Measurements from ENCODE around the gene CAPN14.

Gene CAPN14

GRCh38 chr2:31226266-31226665 lies 9.0 kb upstream of the CAPN14 start:
- no peak for DNase-seq (ENCODE audit: low read depth in 2 of 2)

DNA sequence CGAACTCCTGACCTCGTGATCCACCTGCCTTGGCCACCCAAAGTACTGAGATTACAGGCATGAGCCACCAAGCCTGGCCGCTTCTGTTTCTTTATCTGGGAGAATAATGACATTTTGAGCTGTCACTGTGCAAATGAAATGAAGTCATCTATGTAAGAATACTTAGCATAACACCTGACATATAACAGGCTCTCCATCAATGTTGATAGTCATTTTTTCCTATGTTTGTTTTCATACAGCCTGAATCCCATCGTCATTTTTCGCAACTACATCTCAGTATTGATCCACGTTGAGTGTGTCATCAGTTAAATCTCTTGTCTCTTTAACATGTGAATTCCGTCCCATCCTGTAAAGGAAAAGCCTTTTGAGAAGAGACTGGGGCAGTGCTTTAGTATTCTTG lies 6.4 kb upstream of the CAPN14 start:
- DNase-seq (ENCODE audit: low read depth in 2 of 2) = no peak

DNA sequence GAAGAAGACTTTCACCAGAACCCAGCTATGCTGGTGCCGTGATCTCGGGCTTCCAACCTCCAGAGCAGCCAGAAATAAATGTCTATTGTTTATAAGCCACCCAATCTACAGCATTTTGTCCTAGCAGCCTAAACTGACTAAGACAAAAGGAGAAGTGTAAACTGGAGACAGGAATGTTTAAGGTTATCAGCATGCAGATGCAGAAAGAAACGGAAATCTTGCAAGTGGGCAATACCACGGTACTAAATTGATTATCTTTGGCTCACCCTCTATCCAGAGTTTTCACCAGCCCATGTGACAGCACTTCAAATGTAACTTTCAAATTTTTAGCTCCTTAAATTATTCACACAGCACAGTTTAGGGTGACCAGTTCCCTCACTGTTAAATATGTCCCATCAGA lies 5.7 kb upstream of the CAPN14 start:
- DNase-seq (ENCODE audit: low read depth in 2 of 2) = no peak

DNA sequence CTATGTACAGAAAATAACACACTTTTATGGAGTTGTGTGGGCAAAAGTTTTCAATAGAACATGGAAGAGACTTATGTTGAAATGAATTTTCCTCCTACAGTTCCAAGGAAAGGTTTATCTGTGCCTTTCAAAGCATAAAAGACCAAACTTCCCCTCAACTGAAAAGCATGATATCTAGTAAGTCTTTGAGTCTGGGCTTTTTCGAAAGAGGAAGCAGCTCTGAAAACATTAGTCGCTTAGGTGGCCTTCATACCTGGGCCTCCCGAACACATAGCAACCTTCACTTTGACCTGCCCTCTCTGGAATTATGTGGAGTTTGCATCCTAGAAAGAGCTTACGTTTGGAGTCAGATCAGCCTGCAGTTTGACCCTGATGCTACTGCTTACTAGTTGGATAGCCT lies 4.8 kb upstream of the CAPN14 start:
- DNase-seq (ENCODE audit: low read depth in 2 of 2) = no peak

- no peak for DNase-seq (ENCODE audit: low read depth in 2 of 2)
These were observed 4.2 kb upstream of the CAPN14 start for GRCh38 chr2:31221544-31221943.

GRCh38 chr2:31219131-31219969 lies 2.0 kb upstream of the CAPN14 start:
- DNase-seq (ENCODE audit: low read depth in 2 of 2) = no peak

DNA sequence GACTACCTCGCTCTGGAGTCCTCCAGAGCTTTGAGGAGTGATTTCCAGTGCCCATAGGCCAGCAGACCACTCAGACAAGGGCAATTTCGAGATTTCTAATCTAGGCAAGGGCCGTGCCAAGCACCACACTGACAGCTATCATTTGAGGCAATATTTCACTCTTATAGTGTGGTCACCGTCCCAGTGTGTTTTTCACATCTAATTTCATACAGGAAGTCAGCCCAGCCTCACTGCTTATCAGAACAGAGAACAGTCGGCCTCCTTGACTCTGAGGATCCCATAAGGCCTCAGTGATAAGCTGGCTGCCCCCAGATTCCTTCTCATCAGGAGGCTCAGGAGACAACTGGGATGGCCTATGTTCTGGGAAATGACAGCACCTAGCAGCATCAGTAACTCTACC lies 581 bp downstream of the CAPN14 start:
- no peak for DNase-seq (ENCODE audit: low read depth in 2 of 2)

DNA sequence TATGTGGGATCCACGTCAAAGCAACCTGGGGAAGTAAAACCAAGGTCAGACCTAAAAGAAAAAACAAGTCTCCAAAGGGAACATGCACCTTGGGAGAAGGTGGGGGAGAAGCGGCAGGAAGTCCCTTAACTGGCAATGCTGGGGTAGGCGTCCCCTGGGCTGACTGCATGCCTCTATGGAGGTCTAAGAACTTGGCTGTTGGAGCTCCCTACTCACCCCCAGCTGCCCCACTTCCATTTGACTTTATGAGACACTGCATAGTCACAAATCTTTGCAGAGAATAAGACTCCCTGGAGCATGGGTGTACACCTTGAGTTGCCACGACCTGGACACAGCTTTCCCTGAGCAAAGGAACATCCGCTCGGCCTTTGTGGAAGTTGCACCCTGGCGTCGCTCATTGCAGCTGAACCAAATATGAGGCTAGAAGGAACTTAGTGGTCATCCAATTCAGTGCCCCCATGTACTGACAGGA lies 2.8 kb downstream of the CAPN14 start:
- DNase-seq (ENCODE audit: low read depth in 2 of 2) = no peak

DNA sequence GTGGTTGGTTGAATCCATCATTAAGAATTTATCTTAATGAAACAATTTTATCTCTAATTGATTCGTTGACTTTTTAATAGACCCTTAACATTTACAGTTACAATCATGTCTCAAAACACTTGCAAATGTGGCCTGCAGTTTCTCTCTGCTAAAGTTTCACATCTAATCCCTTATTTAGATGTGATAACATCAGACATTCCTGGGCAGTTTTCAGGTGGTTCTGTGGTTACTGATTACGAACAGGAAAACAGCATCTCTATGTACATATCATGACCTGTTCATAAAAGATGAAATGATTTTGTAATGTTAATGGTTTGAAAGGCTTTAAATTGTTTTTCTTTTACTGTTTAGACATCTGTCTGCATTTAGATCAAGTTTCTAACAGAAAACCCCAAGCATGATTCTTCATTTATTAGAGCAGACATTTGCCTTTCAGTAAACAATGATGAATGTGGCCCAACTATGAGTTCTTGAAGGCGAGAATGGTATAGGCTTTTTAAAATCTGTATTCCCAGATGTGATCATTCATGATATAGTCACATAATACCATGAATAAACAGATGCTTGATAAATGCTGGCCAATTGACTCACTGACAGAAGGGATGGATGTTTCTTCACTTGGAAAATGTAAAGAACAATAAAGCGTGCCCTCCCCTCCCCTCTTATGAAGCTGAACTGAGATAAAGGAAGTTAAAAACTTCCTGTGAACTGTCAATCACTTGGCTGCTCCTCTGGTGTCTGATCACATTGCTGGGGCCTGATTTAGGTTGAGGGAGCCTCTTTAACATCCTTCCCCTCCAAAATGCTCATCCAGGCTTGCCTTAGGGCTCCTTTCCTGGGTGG lies 3.5 kb downstream of the CAPN14 start:
- DNase-seq (ENCODE audit: low read depth in 2 of 2) = no peak

DNA sequence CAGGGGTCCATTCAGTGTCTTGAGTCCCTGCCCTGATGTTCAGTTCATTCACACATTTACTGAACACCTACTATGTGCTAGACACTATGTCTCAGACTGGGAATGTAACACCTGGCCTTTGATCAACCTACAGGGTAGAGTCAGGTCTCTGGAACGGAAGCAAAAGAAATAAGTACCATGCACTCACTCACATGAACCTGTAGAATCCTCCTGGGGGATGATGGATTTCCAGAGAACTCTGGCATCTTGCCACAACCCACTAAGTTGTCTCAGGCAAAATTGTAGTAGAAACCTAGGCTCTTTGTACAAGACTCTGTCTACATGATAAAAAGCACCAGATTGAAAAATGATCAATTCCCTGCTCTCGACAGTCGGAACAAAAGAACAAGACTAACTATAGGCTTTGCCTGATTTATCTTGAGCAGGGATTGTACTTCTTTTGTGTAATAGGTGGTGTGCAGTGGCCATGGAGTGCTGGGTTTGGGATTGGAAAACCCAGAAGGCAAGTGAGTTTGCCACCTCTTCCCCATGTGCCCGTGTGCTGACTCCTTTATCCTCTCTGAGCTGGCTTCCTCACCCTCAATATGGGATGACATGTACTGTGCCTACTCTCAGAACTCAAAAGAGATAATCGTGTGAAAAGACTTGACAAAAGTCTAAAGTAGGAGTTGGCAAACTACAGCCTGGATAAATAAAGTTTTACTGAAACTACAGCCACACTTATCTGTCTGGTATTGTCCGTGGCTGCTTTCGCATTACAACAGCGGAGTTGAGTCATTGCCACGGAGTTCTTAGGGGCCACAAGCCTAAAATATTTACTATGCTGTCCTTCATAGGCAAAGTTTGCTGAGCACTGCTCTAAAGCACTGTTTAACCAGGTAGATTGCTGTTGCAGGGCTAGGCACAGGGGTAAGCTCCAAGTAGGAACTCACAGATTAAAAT lies 4.4 kb downstream of the CAPN14 start:
- DNase-seq (ENCODE audit: low read depth in 2 of 2) = no peak

DNA sequence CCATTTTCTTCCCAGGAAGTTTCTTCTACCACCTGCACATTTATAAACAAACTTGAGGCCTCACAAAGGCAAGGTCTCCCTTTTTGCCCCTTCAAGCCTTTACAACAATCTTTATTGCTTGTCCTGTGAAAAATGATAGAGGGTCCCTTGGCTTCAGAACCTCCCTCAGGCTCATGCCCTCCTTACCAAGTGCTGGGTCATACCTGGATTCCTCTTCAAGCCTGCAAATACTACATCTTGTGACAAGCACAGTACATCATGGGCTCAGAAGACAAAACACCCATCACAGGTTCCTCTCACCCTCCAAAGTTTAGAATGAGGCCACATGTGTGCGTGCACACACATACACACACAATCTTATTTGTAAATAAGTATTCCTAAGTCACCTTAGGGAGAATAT lies 9.1 kb downstream of the CAPN14 start:
- no peak for DNase-seq (ENCODE audit: low read depth in 2 of 2)

GRCh38 chr2:31207790-31208189 lies 9.5 kb downstream of the CAPN14 start:
- no peak for DNase-seq (ENCODE audit: low read depth in 2 of 2)

GRCh38 chr2:31205613-31206012 lies 11.7 kb downstream of the CAPN14 start:
- DNase-seq (ENCODE audit: low read depth in 2 of 2) = no peak

GRCh38 chr2:31205186-31205585 lies 12.1 kb downstream of the CAPN14 start:
- DNase-seq (ENCODE audit: low read depth in 2 of 2) = no peak

GRCh38 chr2:31204783-31205182 lies 12.5 kb downstream of the CAPN14 start:
- DNase-seq (ENCODE audit: low read depth in 2 of 2) = no peak

- no peak for DNase-seq (ENCODE audit: low read depth in 2 of 2)
These were observed 13.4 kb downstream of the CAPN14 start for GRCh38 chr2:31203916-31204315.

GRCh38 chr2:31202833-31203232 lies 14.5 kb downstream of the CAPN14 start:
- no peak for DNase-seq (ENCODE audit: low read depth in 2 of 2)

GRCh38 chr2:31202041-31202440 lies 15.3 kb downstream of the CAPN14 start:
- DNase-seq (ENCODE audit: low read depth in 2 of 2) = no peak

- DNase-seq (ENCODE audit: low read depth in 2 of 2) = no peak
These were observed 16.3 kb downstream of the CAPN14 start for GRCh38 chr2:31200972-31201371.

DNA sequence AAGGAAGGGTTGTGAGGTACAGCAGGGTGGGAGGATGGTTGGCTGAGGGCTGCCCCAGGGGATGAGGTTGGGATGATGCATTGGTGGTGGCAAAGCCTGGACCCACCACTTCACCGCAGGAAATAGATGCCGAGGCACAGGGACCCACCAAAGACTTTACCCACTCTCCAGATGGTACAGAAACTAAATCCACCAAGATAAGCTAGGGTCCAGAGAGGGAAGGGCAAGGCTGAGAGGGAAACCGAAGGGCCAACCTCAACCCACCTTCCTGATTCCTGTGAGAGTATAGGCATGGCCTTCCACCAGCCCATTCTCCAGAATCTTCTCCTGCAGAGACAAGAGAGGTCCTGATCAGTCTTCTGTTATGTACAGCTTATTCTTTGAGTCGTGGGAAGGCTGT lies 18.1 kb downstream of the CAPN14 start:
- no peak for DNase-seq (ENCODE audit: low read depth in 2 of 2)

- DNase-seq (ENCODE audit: low read depth in 2 of 2) = no peak
These were observed 19.6 kb downstream of the CAPN14 start for GRCh38 chr2:31197669-31198068.

DNA sequence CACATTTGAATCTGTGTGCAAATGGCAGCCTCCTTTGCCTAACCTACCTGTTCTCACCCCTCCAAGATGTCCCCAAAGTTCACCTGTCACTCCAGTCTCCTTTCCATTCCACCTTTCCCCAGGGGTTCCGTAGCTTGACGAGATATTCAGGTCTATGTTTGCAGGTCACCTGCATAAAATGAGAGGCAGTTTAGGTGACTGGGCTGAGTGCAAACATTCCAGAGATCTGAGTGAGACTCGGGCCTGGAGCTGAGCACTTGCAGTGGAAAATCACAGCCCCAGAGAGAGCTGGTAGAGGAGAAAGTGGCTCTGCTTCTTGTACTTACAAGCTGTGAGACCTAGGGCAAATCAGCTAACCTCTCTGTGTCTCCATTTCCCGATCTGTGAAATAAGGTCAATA lies 20.1 kb downstream of the CAPN14 start:
- DNase-seq (ENCODE audit: low read depth in 2 of 2) = no peak
